Lower lobe of right lung (tissue), 2 donors: Measurements from ENCODE around the gene DPP10. TPM values are rescaled to one million over a fixed set of nuclear protein-coding genes. Genes with fewer than 3 reads are reported as not detected.

ENCODE experiments used
- ATAC-seq, 2 donors: fragments of 200-7000 bp; cut with Tn5 transposase; one replicate each; pipeline ENCODE4 v1.9.1; 2020 to 2022; ENCODE audit warnings: mild to moderate bottlenecking in 2 of 2, moderate library complexity in 2 of 2
- DNase-seq: peaks from one replicate; pipeline ENCODE4 v3.0.0-alpha.2; 2020
- H3K27ac ChIP-seq: fragments of 200-600 bp; one replicate; pipeline ENCODE4 v1.8.0; 2022
- H3K27me3 ChIP-seq: fragments of 200-600 bp; one replicate; pipeline ENCODE4 v1.8.0; 2022; ENCODE audit warnings: low read depth
- H3K36me3 ChIP-seq: fragments of 200-600 bp; one replicate; pipeline ENCODE4 v1.8.0; 2022; ENCODE audit warnings: mild to moderate bottlenecking
- H3K4me1 ChIP-seq: fragments of 200-600 bp; one replicate; pipeline ENCODE4 v1.8.0; 2022
- H3K4me3 ChIP-seq: fragments of 200-600 bp; one replicate; pipeline ENCODE4 v1.8.0; 2022; ENCODE audit warnings: mild to moderate bottlenecking
- H3K9me3 ChIP-seq: fragments of 200-600 bp; one replicate; pipeline ENCODE4 v1.8.0; 2022
- intact Hi-C: fragments of 100-400 bp; cut with DNase I; formaldehyde crosslinking; loops from one replicate; pipeline ENCODE4 v1.11.0; 2022
- total RNA-seq: library from RNA; stranded (reverse); fragmentation: NEBNext Ultra II Directional; extraction: Animal tissue kit (Norgen Biotek cat#: 25700); gene quantifications from one replicate; pipeline ENCODE4 v1.2.1, GENCODE V29; 2021
- TF ChIP-seq, protein P1 (sequence below): fragments of 200-600 bp; IDR thresholded peaks from one replicate; pipeline ENCODE4 v1.8.0; 2022; ENCODE audit warnings: antibody characterized with exemption, mild to moderate bottlenecking
- donor health status: DM: no; HTN: yes; CAD: no; lungs with severe emphysema.

Gene DPP10
- total RNA-seq, 1 donor from 2014 or later, result 0.80 TPM

DNA sequence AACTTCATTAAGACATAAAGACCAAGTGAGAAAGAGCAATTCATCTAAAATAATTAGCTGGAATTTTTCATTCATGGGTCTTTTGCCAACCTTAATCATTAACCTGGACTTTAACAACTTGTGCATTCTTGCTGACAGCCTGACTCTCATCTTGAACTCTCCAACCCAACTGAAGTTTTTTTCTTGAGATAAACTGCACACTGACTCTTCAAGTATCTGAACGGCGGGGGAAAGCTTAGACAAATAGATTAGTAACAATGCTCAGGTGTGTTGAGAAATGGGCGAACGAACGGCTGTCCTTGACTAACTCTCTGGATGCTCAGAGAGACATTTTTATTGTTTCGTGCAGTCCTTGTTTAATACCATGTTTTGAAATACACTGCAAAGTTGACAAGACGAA lies 186.0 kb downstream of the DPP10 start:
- DNase-seq, result no peak

GRCh38 chr2:114631146-114631545 lies 188.7 kb downstream of the DPP10 start:
- Histone ChIP-seq H3K4me1 (no peaks in the 10 kb centered on the region), H3K9me3 (no peaks in the 10 kb centered on the region), H3K27me3 (no peaks in the 10 kb centered on the region), H3K36me3 (no peaks in the 10 kb centered on the region), H3K4me3 (no peak overlapping the region), H3K27ac (no peak overlapping the region)
- intact Hi-C loops, result no loop called here
- DNase-seq, result no peak
- TF ChIP-seq, protein P1, sequence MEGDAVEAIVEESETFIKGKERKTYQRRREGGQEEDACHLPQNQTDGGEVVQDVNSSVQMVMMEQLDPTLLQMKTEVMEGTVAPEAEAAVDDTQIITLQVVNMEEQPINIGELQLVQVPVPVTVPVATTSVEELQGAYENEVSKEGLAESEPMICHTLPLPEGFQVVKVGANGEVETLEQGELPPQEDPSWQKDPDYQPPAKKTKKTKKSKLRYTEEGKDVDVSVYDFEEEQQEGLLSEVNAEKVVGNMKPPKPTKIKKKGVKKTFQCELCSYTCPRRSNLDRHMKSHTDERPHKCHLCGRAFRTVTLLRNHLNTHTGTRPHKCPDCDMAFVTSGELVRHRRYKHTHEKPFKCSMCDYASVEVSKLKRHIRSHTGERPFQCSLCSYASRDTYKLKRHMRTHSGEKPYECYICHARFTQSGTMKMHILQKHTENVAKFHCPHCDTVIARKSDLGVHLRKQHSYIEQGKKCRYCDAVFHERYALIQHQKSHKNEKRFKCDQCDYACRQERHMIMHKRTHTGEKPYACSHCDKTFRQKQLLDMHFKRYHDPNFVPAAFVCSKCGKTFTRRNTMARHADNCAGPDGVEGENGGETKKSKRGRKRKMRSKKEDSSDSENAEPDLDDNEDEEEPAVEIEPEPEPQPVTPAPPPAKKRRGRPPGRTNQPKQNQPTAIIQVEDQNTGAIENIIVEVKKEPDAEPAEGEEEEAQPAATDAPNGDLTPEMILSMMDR, result no peak
- no peak for ATAC-seq

More for the DNA sequence above, 186.0 kb downstream of the DPP10 start:
- TF ChIP-seq, protein P1, result no peak
- no peaks in the 10 kb centered on the region for H3K4me1 ChIP-seq
- H3K4me3 ChIP-seq, result no peak overlapping the region
- intact Hi-C loops, result no loop called here
- no peaks in the 10 kb centered on the region for H3K9me3 ChIP-seq
- H3K27me3 ChIP-seq, result no peaks in the 10 kb centered on the region
- H3K36me3 ChIP-seq, result no peaks in the 10 kb centered on the region
- no peak for ATAC-seq
- no peak overlapping the region for H3K27ac ChIP-seq

- Histone ChIP-seq H3K4me3 (no peak overlapping the region), H3K4me1 (no peaks in the 10 kb centered on the region), H3K27me3 (no peaks in the 10 kb centered on the region), H3K27ac (no peak overlapping the region), H3K9me3 (no peaks in the 10 kb centered on the region), H3K36me3 (no peaks in the 10 kb centered on the region)
- DNase-seq (no peak), ATAC-seq (peak; percentile 27 to 43)
- TF ChIP-seq, protein P1, result no peak
- intact Hi-C loops, result no loop called here
These were observed 199.8 kb downstream of the DPP10 start for GRCh38 chr2:114642166-114642770.

- no peak for DNase-seq
- Histone ChIP-seq H3K4me3 (no peak overlapping the region), H3K36me3 (no peaks in the 10 kb centered on the region), H3K4me1 (no peaks in the 10 kb centered on the region), H3K27ac (no peak overlapping the region), H3K9me3 (no peaks in the 10 kb centered on the region), H3K27me3 (no peaks in the 10 kb centered on the region)
- TF ChIP-seq, protein P1, result no peak
- ATAC-seq, result peak; percentile 59 to 65
- intact Hi-C loops, result no loop called here
These were observed 200.6 kb downstream of the DPP10 start for GRCh38 chr2:114642988-114643553.

GRCh38 chr2:114651933-114652332 lies 209.5 kb downstream of the DPP10 start:
- Histone ChIP-seq H3K9me3 (no peaks in the 10 kb centered on the region), H3K36me3 (no peaks in the 10 kb centered on the region), H3K4me3 (no peak overlapping the region), H3K27me3 (no peaks in the 10 kb centered on the region), H3K27ac (no peak overlapping the region), H3K4me1 (no peaks in the 10 kb centered on the region)
- DNase-seq (no peak), ATAC-seq (no peak)
- intact Hi-C loops, result no loop called here
- TF ChIP-seq, protein P1, result no peak
